Measurements from ENCODE around the gene KIAA0753. TPM values are rescaled to one million over a fixed set of nuclear protein-coding genes. Genes with fewer than 3 reads are reported as not detected.
A peak's percentile ranks its signal among the peaks of the same experiment; 100 is the strongest.

The KIAA0753 gene
- total and polyA plus RNA-seq, 3 experiments from 2014 or later: 1.8 to 20.8 (median 18.6) TPM

GRCh38 chr17:6549384-6550036, 91.0 kb downstream of the KIAA0753 start:
- no peak overlapping the region for H3K4me3 ChIP-seq (ENCODE audit: low read length)
- H3K27me3 ChIP-seq (ENCODE audit: insufficient read depth, low read length, poor library complexity, severe bottlenecking): no peaks in the 10 kb centered on the region
- CTCF ChIA-PET: no interaction called here
- no peak overlapping the region for H3K27ac ChIP-seq (ENCODE audit: low read depth, low read length)
- peaks cover 8 to 16% of the 10 kb centered on the region in 2 donors for H3K27me3 Mint-ChIP-seq
- no peak overlapping the region for H3K4me3 Mint-ChIP-seq
- no peaks in the 10 kb centered on the region for H3K9me3 Mint-ChIP-seq
- no peak for DNase-seq
- peaks cover 9% of the 10 kb centered on the region for H3K4me1 ChIP-seq (ENCODE audit: insufficient read depth, low read length)
- H3K9me3 ChIP-seq (ENCODE audit: low read length): no peaks in the 10 kb centered on the region
- peak overlapping the region in 1 of 8 donors; percentile 47 for H3K27ac Mint-ChIP-seq
- H3K36me3 Mint-ChIP-seq: no peaks in the 10 kb centered on the region
- peaks cover 6 to 11% (median 9%) of the 10 kb centered on the region in 3 donors for H3K4me1 Mint-ChIP-seq
- POLR2A ChIA-PET: no interaction called here
- H3K36me3 ChIP-seq (ENCODE audit: insufficient read depth, low read length): no peaks in the 10 kb centered on the region

GRCh38 chr17:6548578-6549330, 91.8 kb downstream of the KIAA0753 start:
- ChIA-PET CTCF (no interaction called here), POLR2A (no interaction called here)
- Mint-ChIP-seq H3K27ac (peak overlapping the region in 4 of 8 donors; percentile 2 to 63 (median 30)), H3K4me3 (no peak overlapping the region), H3K27me3 (peaks cover 4 to 8% of the 10 kb centered on the region in 2 donors), H3K36me3 (no peaks in the 10 kb centered on the region), H3K9me3 (no peaks in the 10 kb centered on the region), H3K4me1 (peaks cover 6 to 10% (median 9%) of the 10 kb centered on the region in 3 donors)
- Histone ChIP-seq H3K4me1 (ENCODE audit: insufficient read depth, low read length) (peaks cover 9% of the 10 kb centered on the region), H3K9me3 (ENCODE audit: low read length) (no peaks in the 10 kb centered on the region), H3K27ac (ENCODE audit: low read depth, low read length) (no peak overlapping the region), H3K27me3 (ENCODE audit: insufficient read depth, low read length, poor library complexity, severe bottlenecking) (no peaks in the 10 kb centered on the region), H3K4me3 (ENCODE audit: low read length) (no peak overlapping the region), H3K36me3 (ENCODE audit: insufficient read depth, low read length) (no peaks in the 10 kb centered on the region)
- DNase-seq: peak in 1 of 5 donors; percentile 3

GRCh38 chr17:6548034-6548433, 92.5 kb downstream of the KIAA0753 start:
- POLR2A ChIA-PET: no interaction called here
- DNase-seq: no peak

GRCh38 chr17:6547336-6547735, 93.2 kb downstream of the KIAA0753 start:
- H3K27ac ChIP-seq (ENCODE audit: low read depth, low read length): no peak overlapping the region
- Mint-ChIP-seq H3K27me3 (peaks cover 1 to 4% of the 10 kb centered on the region in 2 donors), H3K36me3 (no peaks in the 10 kb centered on the region), H3K9me3 (no peaks in the 10 kb centered on the region), H3K4me3 (no peak overlapping the region), H3K4me1 (peaks cover 6 to 10% (median 9%) of the 10 kb centered on the region in 3 donors), H3K27ac (no peak overlapping the region)
- H3K4me3 ChIP-seq (ENCODE audit: low read length): no peak overlapping the region
- CTCF ChIA-PET: no interaction called here
- no peaks in the 10 kb centered on the region for H3K27me3 ChIP-seq (ENCODE audit: insufficient read depth, low read length, poor library complexity, severe bottlenecking)
- H3K4me1 ChIP-seq (ENCODE audit: insufficient read depth, low read length): peaks cover 9% of the 10 kb centered on the region
- POLR2A ChIA-PET: no interaction called here
- no peaks in the 10 kb centered on the region for H3K36me3 ChIP-seq (ENCODE audit: insufficient read depth, low read length)
- H3K9me3 ChIP-seq (ENCODE audit: low read length): no peaks in the 10 kb centered on the region
- DNase-seq: no peak

More at GRCh38 chr17:6548034-6548433, 92.5 kb downstream of the KIAA0753 start:
- no peaks in the 10 kb centered on the region for H3K9me3 ChIP-seq (ENCODE audit: low read length)
- no peak overlapping the region for H3K4me3 ChIP-seq (ENCODE audit: low read length)
- Mint-ChIP-seq H3K4me1 (peaks cover 6 to 10% (median 9%) of the 10 kb centered on the region in 3 donors), H3K27ac (no peak overlapping the region), H3K4me3 (no peak overlapping the region), H3K9me3 (no peaks in the 10 kb centered on the region), H3K36me3 (no peaks in the 10 kb centered on the region), H3K27me3 (peaks cover under 1 to 4% of the 10 kb centered on the region in 2 donors)
- CTCF ChIA-PET: interaction anchor here (0.6 kb wide), 1 partner anchor 10 kb away, joined by 3 read pairs; no protein-coding TSS in a partner anchor
- no peaks in the 10 kb centered on the region for H3K36me3 ChIP-seq (ENCODE audit: insufficient read depth, low read length)
- H3K27ac ChIP-seq (ENCODE audit: low read depth, low read length): no peak overlapping the region
- H3K4me1 ChIP-seq (ENCODE audit: insufficient read depth, low read length): peaks cover 9% of the 10 kb centered on the region
- H3K27me3 ChIP-seq (ENCODE audit: insufficient read depth, low read length, poor library complexity, severe bottlenecking): no peaks in the 10 kb centered on the region

- no peaks in the 10 kb centered on the region for H3K9me3 ChIP-seq (ENCODE audit: low read length)
- Mint-ChIP-seq H3K27ac (no peak overlapping the region), H3K9me3 (no peaks in the 10 kb centered on the region), H3K36me3 (no peaks in the 10 kb centered on the region), H3K27me3 (peaks cover 6 to 8% of the 10 kb centered on the region in 2 donors), H3K4me1 (peaks cover 6 to 10% (median 9%) of the 10 kb centered on the region in 3 donors), H3K4me3 (no peak overlapping the region)
- H3K4me1 ChIP-seq (ENCODE audit: insufficient read depth, low read length): peaks cover 9% of the 10 kb centered on the region
- H3K36me3 ChIP-seq (ENCODE audit: insufficient read depth, low read length): no peaks in the 10 kb centered on the region
- ChIA-PET CTCF (no interaction called here), POLR2A (no interaction called here)
- H3K27ac ChIP-seq (ENCODE audit: low read depth, low read length): no peak overlapping the region
- H3K4me3 ChIP-seq (ENCODE audit: low read length): no peak overlapping the region
- H3K27me3 ChIP-seq (ENCODE audit: insufficient read depth, low read length, poor library complexity, severe bottlenecking): no peaks in the 10 kb centered on the region
- no peak for DNase-seq
Measured at GRCh38 chr17:6546069-6546718, 94.3 kb downstream of the KIAA0753 start.

GRCh38 chr17:6545291-6545690, 95.2 kb downstream of the KIAA0753 start:
- POLR2A ChIA-PET: no interaction called here

GRCh38 chr17:6544011-6544370, 96.5 kb downstream of the KIAA0753 start:
- Histone ChIP-seq H3K4me3 (ENCODE audit: low read length) (no peak overlapping the region), H3K27ac (ENCODE audit: low read depth, low read length) (no peak overlapping the region), H3K9me3 (ENCODE audit: low read length) (no peaks in the 10 kb centered on the region), H3K4me1 (ENCODE audit: insufficient read depth, low read length) (peaks cover 9% of the 10 kb centered on the region), H3K27me3 (ENCODE audit: insufficient read depth, low read length, poor library complexity, severe bottlenecking) (no peaks in the 10 kb centered on the region), H3K36me3 (ENCODE audit: insufficient read depth, low read length) (no peaks in the 10 kb centered on the region)
- no peak overlapping the region for H3K4me3 Mint-ChIP-seq
- no peak overlapping the region for H3K27ac Mint-ChIP-seq
- peaks cover 0 to 4% (median 0%) of the 10 kb centered on the region in 5 donors for H3K9me3 Mint-ChIP-seq
- CTCF ChIA-PET: no interaction called here
- H3K4me1 Mint-ChIP-seq: peaks cover 6 to 10% (median 9%) of the 10 kb centered on the region in 3 donors
- no peaks in the 10 kb centered on the region for H3K36me3 Mint-ChIP-seq
- H3K27me3 Mint-ChIP-seq: peaks cover 7 to 13% of the 10 kb centered on the region in 2 donors
- no peak for DNase-seq
- POLR2A ChIA-PET: no interaction called here

More at GRCh38 chr17:6545291-6545690, 95.2 kb downstream of the KIAA0753 start:
- Mint-ChIP-seq H3K4me1 (peaks cover 6 to 10% (median 9%) of the 10 kb centered on the region in 3 donors), H3K27ac (no peak overlapping the region), H3K36me3 (no peaks in the 10 kb centered on the region), H3K4me3 (no peak overlapping the region), H3K9me3 (no peaks in the 10 kb centered on the region), H3K27me3 (peaks cover 9 to 10% of the 10 kb centered on the region in 2 donors)
- Histone ChIP-seq H3K27me3 (ENCODE audit: insufficient read depth, low read length, poor library complexity, severe bottlenecking) (no peaks in the 10 kb centered on the region), H3K4me3 (ENCODE audit: low read length) (no peak overlapping the region), H3K36me3 (ENCODE audit: insufficient read depth, low read length) (no peaks in the 10 kb centered on the region), H3K9me3 (ENCODE audit: low read length) (no peaks in the 10 kb centered on the region), H3K4me1 (ENCODE audit: insufficient read depth, low read length) (peaks cover 9% of the 10 kb centered on the region), H3K27ac (ENCODE audit: low read depth, low read length) (no peak overlapping the region)
- DNase-seq: no peak
- CTCF ChIA-PET: no interaction called here

All from CD8-positive, alpha-beta memory T cell (primary cell).